HepG2 (cell line): ENCODE measurements around the gene XXYLT1. TPM values are rescaled to one million over a fixed set of nuclear protein-coding genes. Genes with fewer than 3 reads are reported as not detected.
A peak's percentile ranks its signal among the peaks of the same experiment; 100 is the strongest.

Source experiments
- ATAC-seq: fragments of 200-7000 bp; cut with Tn5 transposase; 3 replicates; pipeline ENCODE4 v1.9.1; 2020; ENCODE audit warnings: mild to moderate bottlenecking, moderate library complexity
- BruUV-seq: library from RNA; stranded (reverse); fragments of 400-500 nt; replicated peaks from 2 replicates; lab custom pipeline; 2021; lab: Mats Ljungman, UMichigan
- CTCF ChIA-PET: fragments of 300-600 bp; formaldehyde crosslinking; extraction: SDS; loops from one replicate; lab custom pipeline; 2021; ENCODE audit warnings: low total read pairs, inconsistent platforms, low intra/inter-chr PET ratio; lab: Yijun Ruan, JAX
- POLR2A ChIA-PET: fragments of 350-600 bp; sonication (Branson Sonifier 250); formaldehyde crosslinking; loops from one replicate; lab custom pipeline; 2020; ENCODE audit warnings: antibody characterized with exemption, inconsistent platforms; lab: Yijun Ruan, JAX
- DNase-seq: peaks from one replicate; pipeline ENCODE4 v3.0.0-alpha.2; 2015; ENCODE audit warnings: low spot score
- FAIRE-seq: peaks from 3 replicates; lab custom pipeline; 2011; peaks lifted over from hg19 to GRCh38; lab: Jason Lieb, UNC
- H2AFZ ChIP-seq: one replicate; pipeline ENCODE4 v1.6.1; 2011; ENCODE audit warnings: low read length, inconsistent platforms
- H3K27ac ChIP-seq: fragments of 300-600 bp; 3 replicates; pipeline ENCODE4 v1.8.0; 2011; ENCODE audit warnings: mixed run types, mild to moderate bottlenecking, mixed read lengths, low read length, inconsistent platforms; ENCODE audit not compliant: insufficient read depth; ENCODE audit errors: extremely low read length
- H3K27me3 ChIP-seq, 2 experiments: fragments of 200-600 bp in 1 of 2; 2 replicates in 1 of 2; 3 replicates in 1 of 2; pipeline versions ENCODE4 v1.6.0 to v1.8.0; 2011; ENCODE audit warnings: low read length in 2 of 2, mild to moderate bottlenecking in 2 of 2, moderate library complexity in 2 of 2, inconsistent platforms in 1 of 2; ENCODE audit not compliant: insufficient read depth in 2 of 2, control insufficient read depth in 1 of 2
- H3K36me3 ChIP-seq, 2 experiments: fragments of 200-600 bp in 1 of 2; replicated peaks in 1 of 2; 2 replicates in 1 of 2; 3 replicates in 1 of 2; pipeline versions ENCODE4 v1.5.1 to v1.8.0; 2011; ENCODE audit warnings: low read length in 2 of 2, inconsistent platforms in 1 of 2; ENCODE audit not compliant: insufficient read depth in 2 of 2, control insufficient read depth in 1 of 2
- H3K4me1 ChIP-seq: 2 replicates; pipeline ENCODE4 v1.5.1; 2012; ENCODE audit warnings: low read length, inconsistent platforms; ENCODE audit not compliant: insufficient read depth
- H3K4me2 ChIP-seq: 2 replicates; pipeline ENCODE4 v1.6.0; 2011; ENCODE audit warnings: low read depth, low read length, inconsistent platforms
- H3K4me3 ChIP-seq, 3 experiments: fragments of 200-600 bp in 1 of 3; sonication (generic), shearing (Covaris generic) in 1 of 3; replicated peaks in 1 of 3; 2 replicates each; pipeline ENCODE4 v1.5.1; 2011 to 2016; ENCODE audit warnings: low read length in 3 of 3, inconsistent platforms in 2 of 3, low read depth in 2 of 3, mild to moderate bottlenecking in 2 of 3, control low read depth in 1 of 3, mixed read lengths in 1 of 3; ENCODE audit not compliant: insufficient read depth in 1 of 3
- H3K79me2 ChIP-seq: one replicate; pipeline ENCODE4 v1.6.1; 2011; ENCODE audit warnings: low read length, inconsistent platforms; ENCODE audit not compliant: insufficient read depth
- H3K9ac ChIP-seq: 2 replicates; pipeline ENCODE4 v1.6.0; 2011; ENCODE audit warnings: mild to moderate bottlenecking, low read depth, low read length, inconsistent platforms; ENCODE audit not compliant: insufficient read depth
- H3K9me3 ChIP-seq: 2 replicates; pipeline ENCODE4 v1.5.1; 2012; ENCODE audit warnings: mild to moderate bottlenecking, low read length
- H4K20me1 ChIP-seq: 2 replicates; pipeline ENCODE4 v1.6.0; 2011; ENCODE audit warnings: inconsistent platforms, mild to moderate bottlenecking, low read length, moderate library complexity; ENCODE audit not compliant: insufficient read depth
- DMTF1 ChIP-seq: sonication (generic); formaldehyde crosslinking; IDR thresholded peaks from 2 replicates; pipeline ENCODE4 v1.4.0; 2020; ENCODE audit warnings: mild to moderate bottlenecking, missing genetic modification reagents
- MIXL1 ChIP-seq: IDR thresholded peaks from 2 replicates; pipeline ENCODE4 v1.6.1; 2016
- PRPF4 ChIP-seq: fragments of 200-400 bp; formaldehyde crosslinking; IDR thresholded peaks from 2 replicates; pipeline ENCODE4 v1.6.1; 2016; ENCODE audit warnings: low read length, low read depth; ENCODE audit not compliant: poor library complexity, severe bottlenecking
- TBX2 ChIP-seq: sonication (generic); formaldehyde crosslinking; IDR thresholded peaks from 2 replicates; pipeline ENCODE4 v1.5.0; 2020; ENCODE audit warnings: missing genetic modification reagents, mild to moderate bottlenecking, borderline replicate concordance
- ZNF20 ChIP-seq: sonication (generic); formaldehyde crosslinking; IDR thresholded peaks from 2 replicates; pipeline ENCODE4 v1.4.0; 2020; ENCODE audit warnings: mild to moderate bottlenecking, moderate library complexity, missing genetic modification reagents
- ZNF431 ChIP-seq: sonication (generic); formaldehyde crosslinking; IDR thresholded peaks from 2 replicates; pipeline ENCODE4 v1.9.0; 2022; ENCODE audit warnings: missing genetic modification reagents, low read depth, mild to moderate bottlenecking, borderline replicate concordance
- ZNF816 ChIP-seq: sonication (generic); formaldehyde crosslinking; IDR thresholded peaks from 2 replicates; pipeline ENCODE4 v1.8.0; 2022; ENCODE audit warnings: missing genetic modification reagents, mild to moderate bottlenecking, borderline replicate concordance
- ZNF879 ChIP-seq: sonication (generic); formaldehyde crosslinking; IDR thresholded peaks from 2 replicates; pipeline ENCODE4 v1.8.1; 2023; ENCODE audit warnings: missing genetic modification reagents
- WGBS: methylation state at CpG from one replicate; pipeline ENCODE4 v1.1.6; 2017; ENCODE audit warnings: low lambda C conversion rate; 5-methylcytosine and 5-hydroxymethylcytosine counted together
- in situ Hi-C: cut with HindIII; loops from 2 replicates; pipeline ENCODE4 v1.10.0; 2017; ENCODE audit warnings: low pct_unique_long_range_greater_than_20kb; ENCODE audit not compliant: extremely low pct_ligation_motif_present
- intact Hi-C: fragments of 100-400 bp; cut with micrococcal nuclease; formaldehyde crosslinking; loops from one replicate; pipeline ENCODE4 v1.10.0; 2022; ENCODE audit not compliant: unreplicated experiment
- polyA plus RNA-seq, 8 experiments: library from polyadenylated mRNA; depleted of rRNA in 3 of 8; stranded (reverse) in 7 of 8; unstranded in 1 of 8; fragments of >200 nt; fragmentation: Illumina TruSeq in 4 of 8; extraction: Trizol in 4 of 8; gene quantifications; 2 replicates each; pipeline versions ENCODE4 v1.2.1 to v1.2.3, GENCODE V29; 2011 to 2016; ENCODE audit warnings: low read depth in 4 of 8, missing spikeins in 1 of 8, mixed read lengths in 1 of 8; ENCODE audit not compliant: insufficient read depth in 1 of 8
- total RNA-seq, 5 experiments: library from RNA; depleted of rRNA; stranded (reverse); fragments of >200 nt; fragmentation: Illumina TruSeq; extraction: Trizol; gene quantifications; 2 replicates each; pipeline ENCODE4 v1.2.3, GENCODE V29; 2016; ENCODE audit warnings: low read depth in 1 of 5
- TF ChIP-seq, protein P1 (sequence below): sonication (generic); formaldehyde crosslinking; IDR thresholded peaks from 2 replicates; pipeline ENCODE4 v1.4.0; 2020; ENCODE audit warnings: missing genetic modification reagents, borderline replicate concordance
- TF ChIP-seq, protein P2 (sequence below): sonication (generic); formaldehyde crosslinking; IDR thresholded peaks from 2 replicates; pipeline ENCODE4 v1.8.0; 2022; ENCODE audit warnings: mild to moderate bottlenecking, missing genetic modification reagents; ENCODE audit not compliant: insufficient replicate concordance

XXYLT1 gene
- total and polyA plus RNA-seq, 2 of the 13 experiments (the other 11 are each of a cell fraction or from before 2014, with no cell fraction given), result 17.7 to 19.0 TPM

- ATAC-seq, result no peak
- H3K9me3 ChIP-seq, result no peaks in the 10 kb centered on the region
- no peaks in the 10 kb centered on the region for H3K79me2 ChIP-seq
- peaks cover 2 to 6% of the 10 kb centered on the region in 2 experiments; a peak in 3 of 5 replicates for H3K36me3 ChIP-seq
- intact Hi-C loops, result loop anchor here (1.0 to 10.0 kb wide), 3 partner anchors 71 to 435 kb away; no protein-coding TSS in a partner anchor
- in situ Hi-C loops, result loop anchor here (5.0 kb wide), 3 partner anchors 74 to 419 kb away; partner anchors contain the start of gene FAM43A
- H3K4me2 ChIP-seq, result peak overlapping the region; percentile 52
- FAIRE-seq, result no peak
- 78% methylated on average over 12 of the region's 12 CpGs for WGBS
- BruUV-seq, result no TSS peak
- H3K4me1 ChIP-seq, result peaks cover 44% of the 10 kb centered on the region
- CTCF ChIA-PET, result interaction anchor here (1.1 to 2.5 kb wide), 5 partner anchors 70 to 435 kb away, joined by 3 to 15 read pairs (median 3); no protein-coding TSS in a partner anchor
- H3K27ac ChIP-seq, result no peak overlapping the region
- H3K4me3 ChIP-seq, result peak overlapping the region in 1 of 3 experiments; percentile 35; a peak in 2 of 6 replicates
- no peaks in the 10 kb centered on the region for H4K20me1 ChIP-seq
- no peaks in the 10 kb centered on the region for H3K27me3 ChIP-seq
- POLR2A ChIA-PET, result no interaction called here
- H2AFZ ChIP-seq, result no peak overlapping the region
- DNase-seq, result no peak
- TF ChIP-seq, protein P1, sequence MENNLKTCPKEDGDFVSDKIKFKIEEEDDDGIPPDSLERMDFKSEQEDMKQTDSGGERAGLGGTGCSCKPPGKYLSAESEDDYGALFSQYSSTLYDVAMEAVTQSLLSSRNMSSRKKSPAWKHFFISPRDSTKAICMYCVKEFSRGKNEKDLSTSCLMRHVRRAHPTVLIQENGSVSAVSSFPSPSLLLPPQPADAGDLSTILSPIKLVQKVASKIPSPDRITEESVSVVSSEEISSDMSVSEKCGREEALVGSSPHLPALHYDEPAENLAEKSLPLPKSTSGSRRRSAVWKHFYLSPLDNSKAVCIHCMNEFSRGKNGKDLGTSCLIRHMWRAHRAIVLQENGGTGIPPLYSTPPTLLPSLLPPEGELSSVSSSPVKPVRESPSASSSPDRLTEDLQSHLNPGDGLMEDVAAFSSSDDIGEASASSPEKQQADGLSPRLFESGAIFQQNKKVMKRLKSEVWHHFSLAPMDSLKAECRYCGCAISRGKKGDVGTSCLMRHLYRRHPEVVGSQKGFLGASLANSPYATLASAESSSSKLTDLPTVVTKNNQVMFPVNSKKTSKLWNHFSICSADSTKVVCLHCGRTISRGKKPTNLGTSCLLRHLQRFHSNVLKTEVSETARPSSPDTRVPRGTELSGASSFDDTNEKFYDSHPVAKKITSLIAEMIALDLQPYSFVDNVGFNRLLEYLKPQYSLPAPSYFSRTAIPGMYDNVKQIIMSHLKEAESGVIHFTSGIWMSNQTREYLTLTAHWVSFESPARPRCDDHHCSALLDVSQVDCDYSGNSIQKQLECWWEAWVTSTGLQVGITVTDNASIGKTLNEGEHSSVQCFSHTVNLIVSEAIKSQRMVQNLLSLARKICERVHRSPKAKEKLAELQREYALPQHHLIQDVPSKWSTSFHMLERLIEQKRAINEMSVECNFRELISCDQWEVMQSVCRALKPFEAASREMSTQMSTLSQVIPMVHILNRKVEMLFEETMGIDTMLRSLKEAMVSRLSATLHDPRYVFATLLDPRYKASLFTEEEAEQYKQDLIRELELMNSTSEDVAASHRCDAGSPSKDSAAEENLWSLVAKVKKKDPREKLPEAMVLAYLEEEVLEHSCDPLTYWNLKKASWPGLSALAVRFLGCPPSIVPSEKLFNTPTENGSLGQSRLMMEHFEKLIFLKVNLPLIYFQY (CRISPR knock-in tag), result no peak
- 0 out of 2 replicates have a peak, but pooled peaks have one; percentile 6 for TF ChIP-seq ZNF879 (CRISPR knock-in tag)
- TF ChIP-seq MIXL1 (CRISPR knock-in tag), result no peak
- peak; percentile 29 for TF ChIP-seq PRPF4
- no peak for TF ChIP-seq ZNF20 (CRISPR knock-in tag)
- TF ChIP-seq TBX2, result no peak
- TF ChIP-seq ZNF816, result peak; percentile 75; the same call in 1 of the 2 replicates
- TF ChIP-seq ZNF431 (CRISPR knock-in tag), result 0 out of 2 replicates have a peak, but pooled peaks have one; percentile 11
- TF ChIP-seq, protein P2, sequence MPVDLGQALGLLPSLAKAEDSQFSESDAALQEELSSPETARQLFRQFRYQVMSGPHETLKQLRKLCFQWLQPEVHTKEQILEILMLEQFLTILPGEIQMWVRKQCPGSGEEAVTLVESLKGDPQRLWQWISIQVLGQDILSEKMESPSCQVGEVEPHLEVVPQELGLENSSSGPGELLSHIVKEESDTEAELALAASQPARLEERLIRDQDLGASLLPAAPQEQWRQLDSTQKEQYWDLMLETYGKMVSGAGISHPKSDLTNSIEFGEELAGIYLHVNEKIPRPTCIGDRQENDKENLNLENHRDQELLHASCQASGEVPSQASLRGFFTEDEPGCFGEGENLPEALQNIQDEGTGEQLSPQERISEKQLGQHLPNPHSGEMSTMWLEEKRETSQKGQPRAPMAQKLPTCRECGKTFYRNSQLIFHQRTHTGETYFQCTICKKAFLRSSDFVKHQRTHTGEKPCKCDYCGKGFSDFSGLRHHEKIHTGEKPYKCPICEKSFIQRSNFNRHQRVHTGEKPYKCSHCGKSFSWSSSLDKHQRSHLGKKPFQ, result peak; percentile 73
- no peak for TF ChIP-seq DMTF1 (CRISPR knock-in tag)
- no peak overlapping the region for H3K9ac ChIP-seq
Measured at GRCh38 chr3:195105841-195106417, 165.0 kb downstream of the XXYLT1 start.
